GM13976 (cell line): ENCODE measurements around the gene SPATA1.
"Not testable (repeated sequence)": the region's sequence is repeated elsewhere in the genome, so short reads cannot be mapped to it uniquely, and the experiment has no call there.

Source experiments
- DNase-seq: peaks from one replicate; pipeline ENCODE4 v3.0.0; 2012; ENCODE audit warnings: low spot score
- in situ Hi-C: fragments of 300-500 bp; cut with MboI; formaldehyde crosslinking; loops from one replicate; pipeline ENCODE4 v1.12.0; 2022; ENCODE audit warnings: low sequenced_read_pairs, mixed read lengths, inconsistent platforms; ENCODE audit not compliant: unreplicated experiment
- TF ChIP-seq, protein P1 (sequence below): IDR thresholded peaks from 2 replicates; pipeline ENCODE4 v1.5.1; 2012; ENCODE audit warnings: borderline replicate concordance, mild to moderate bottlenecking; ENCODE audit not compliant: insufficient read depth; ENCODE audit errors: extremely low read depth, missing control alignments, control extremely low read depth

Gene SPATA1

DNA sequence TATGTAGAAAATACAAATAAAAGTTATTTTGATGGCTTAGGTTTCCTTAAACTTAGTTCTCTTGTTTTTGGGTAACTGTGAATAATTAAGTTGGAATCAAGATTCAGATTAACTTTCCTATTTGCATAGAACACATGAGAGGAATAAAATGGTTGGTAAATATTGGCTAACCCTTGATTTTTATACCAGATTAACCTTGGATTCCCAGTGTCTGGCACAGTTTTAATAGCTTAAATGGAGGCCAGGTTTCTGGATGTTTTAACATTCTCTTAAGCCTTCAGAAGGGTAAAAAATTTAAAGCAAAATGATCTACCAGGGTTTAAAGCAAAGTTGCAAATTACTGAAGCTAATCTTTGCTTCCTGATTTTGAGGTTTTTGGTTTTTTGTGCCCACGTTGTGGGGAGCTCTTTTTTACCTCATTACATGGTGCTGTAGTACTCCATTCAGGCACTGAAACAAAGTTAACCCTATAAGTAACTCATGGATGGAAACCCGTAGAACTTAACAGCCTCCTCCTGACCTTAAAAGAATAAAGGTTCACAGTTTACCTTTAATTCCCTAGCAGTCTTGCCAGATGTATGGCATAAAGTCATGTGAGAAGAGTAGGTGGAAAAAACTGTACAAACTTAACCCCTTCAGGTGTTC, 8.4 kb upstream of the SPATA1 start:
- no peak for DNase-seq
- TF ChIP-seq, protein P1, sequence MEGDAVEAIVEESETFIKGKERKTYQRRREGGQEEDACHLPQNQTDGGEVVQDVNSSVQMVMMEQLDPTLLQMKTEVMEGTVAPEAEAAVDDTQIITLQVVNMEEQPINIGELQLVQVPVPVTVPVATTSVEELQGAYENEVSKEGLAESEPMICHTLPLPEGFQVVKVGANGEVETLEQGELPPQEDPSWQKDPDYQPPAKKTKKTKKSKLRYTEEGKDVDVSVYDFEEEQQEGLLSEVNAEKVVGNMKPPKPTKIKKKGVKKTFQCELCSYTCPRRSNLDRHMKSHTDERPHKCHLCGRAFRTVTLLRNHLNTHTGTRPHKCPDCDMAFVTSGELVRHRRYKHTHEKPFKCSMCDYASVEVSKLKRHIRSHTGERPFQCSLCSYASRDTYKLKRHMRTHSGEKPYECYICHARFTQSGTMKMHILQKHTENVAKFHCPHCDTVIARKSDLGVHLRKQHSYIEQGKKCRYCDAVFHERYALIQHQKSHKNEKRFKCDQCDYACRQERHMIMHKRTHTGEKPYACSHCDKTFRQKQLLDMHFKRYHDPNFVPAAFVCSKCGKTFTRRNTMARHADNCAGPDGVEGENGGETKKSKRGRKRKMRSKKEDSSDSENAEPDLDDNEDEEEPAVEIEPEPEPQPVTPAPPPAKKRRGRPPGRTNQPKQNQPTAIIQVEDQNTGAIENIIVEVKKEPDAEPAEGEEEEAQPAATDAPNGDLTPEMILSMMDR, result no peak
- in situ Hi-C loops, result no loop called here

DNA sequence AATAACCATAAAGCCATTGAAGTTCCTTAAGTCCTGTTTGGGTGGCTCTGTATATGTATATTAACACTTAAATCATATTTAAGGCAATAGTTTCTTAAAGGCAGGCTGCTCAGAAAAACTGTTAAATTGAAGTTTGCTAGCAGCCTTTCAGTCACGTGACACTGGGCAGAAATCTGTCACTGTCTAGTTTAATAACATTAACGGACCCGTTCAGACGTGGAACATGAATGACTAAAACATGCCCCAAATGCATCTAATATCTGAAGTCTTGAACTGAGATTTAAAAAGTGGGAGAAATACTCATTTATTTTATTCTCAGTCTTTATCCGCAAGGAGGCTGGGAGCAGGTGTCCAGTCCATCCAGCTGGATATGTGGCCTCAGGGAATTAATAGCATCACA, 3.3 kb upstream of the SPATA1 start:
- TF ChIP-seq, protein P1, result no peak
- in situ Hi-C loops, result no loop called here
- DNase-seq, result no peak

DNA sequence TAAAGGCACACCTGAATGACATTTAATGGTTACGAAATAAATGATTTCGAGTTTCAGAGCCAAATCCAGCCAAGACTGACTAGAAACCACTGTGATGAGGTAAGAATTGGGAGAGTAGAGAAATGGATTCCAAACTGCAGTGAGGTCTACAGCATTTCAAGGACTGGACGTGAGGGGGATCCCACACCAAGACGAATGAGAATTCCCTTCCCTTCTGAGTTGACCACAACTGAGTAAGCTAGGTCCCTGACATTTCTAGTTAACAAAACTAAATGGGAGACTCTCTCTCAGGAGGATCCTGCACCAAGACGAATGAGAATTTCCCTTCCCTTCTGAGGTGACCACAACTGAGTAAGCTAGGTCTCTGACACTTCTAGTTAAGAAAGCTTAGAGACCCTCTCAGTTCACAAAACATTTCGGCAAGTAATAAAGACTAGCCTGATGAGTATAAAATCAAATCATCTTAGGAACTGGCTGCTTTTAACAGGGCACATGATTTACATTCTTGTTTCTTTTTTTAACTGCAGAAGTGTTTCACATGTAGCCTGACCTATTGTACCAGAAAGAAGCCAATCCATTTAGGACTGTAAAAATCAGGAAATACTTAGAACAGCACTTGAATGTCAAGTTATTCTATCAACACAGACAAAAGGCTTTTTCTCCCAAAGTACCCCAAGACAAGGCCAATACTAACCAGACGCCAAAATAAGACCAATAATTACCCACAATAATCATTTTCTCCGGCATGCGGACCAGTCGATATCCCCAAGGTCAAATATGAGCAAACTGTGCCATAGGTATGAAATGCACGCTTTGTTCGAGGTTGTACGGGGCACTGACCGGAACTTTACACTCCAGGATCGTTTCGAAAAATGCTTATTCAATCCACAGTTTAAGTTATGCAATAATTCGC, 1.4 kb upstream of the SPATA1 start:
- in situ Hi-C loops, result no loop called here
- TF ChIP-seq, protein P1, result no peak
- no peak for DNase-seq

DNA sequence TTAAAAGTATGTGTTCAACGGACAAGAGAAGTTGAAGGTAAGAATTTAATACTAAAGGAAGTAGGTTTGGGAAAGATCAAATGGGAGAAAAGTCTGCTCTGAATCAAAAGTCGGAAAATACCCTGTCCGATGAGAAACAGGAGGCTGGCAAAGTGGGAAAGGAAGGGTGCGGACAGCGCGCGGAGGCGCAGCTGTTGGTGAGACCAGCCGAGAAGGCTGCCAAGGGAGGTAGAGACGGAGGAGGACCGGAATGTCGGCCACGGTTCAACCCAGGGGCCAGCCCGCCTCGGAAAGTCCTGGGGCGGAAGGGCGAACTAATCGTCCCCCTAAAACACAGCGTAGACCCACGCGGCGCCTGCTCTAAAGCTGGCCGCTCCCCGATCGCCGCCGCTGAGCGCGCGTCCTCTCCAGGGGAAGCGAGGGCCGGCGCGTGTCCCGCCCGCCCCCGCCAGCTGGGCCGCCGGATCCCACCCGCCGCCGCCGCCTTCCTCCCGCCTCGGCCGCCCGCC, 639 bp upstream of the SPATA1 start:
- in situ Hi-C loops, result no loop called here

DNA sequence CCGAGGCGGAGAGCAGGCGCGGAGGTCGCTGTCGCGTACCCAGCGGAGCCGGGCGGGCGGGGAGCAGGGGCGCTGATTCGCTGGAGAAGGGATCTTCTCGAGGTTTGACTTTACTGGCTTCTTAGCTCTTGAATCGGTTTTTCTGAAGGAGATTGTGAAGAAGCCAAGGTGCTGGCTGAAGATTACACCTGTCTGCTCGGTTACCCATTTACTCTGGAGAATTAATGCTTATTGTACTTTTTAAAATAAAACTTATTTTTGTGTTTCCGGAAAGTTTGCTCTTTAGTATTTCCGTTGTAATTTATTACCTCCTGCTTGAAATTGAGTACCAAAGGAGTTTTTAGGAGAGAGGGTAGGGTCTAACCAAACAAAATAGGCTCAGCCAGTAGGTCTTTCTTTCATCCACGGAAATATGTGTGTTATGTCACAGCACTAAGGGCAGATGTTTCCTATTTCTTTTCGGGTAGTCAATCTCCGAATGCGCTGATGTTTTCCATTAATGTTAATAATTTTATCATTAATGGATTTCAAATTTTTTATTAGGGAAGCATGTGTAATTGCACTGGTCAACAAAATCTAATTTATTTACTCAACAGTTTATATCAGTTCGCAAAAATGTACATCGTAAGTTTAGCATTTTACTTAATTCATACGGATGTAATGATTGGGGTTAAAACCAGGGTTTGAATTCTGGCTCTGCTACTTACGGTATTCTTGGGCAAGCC, 705 bp downstream of the SPATA1 start:
- peak; percentile 23 for DNase-seq
- in situ Hi-C loops, result no loop called here
- TF ChIP-seq, protein P1, result no peak

More for the DNA sequence above, 639 bp upstream of the SPATA1 start:
- TF ChIP-seq, protein P1, result no peak
- peak; percentile 78 for DNase-seq

DNA sequence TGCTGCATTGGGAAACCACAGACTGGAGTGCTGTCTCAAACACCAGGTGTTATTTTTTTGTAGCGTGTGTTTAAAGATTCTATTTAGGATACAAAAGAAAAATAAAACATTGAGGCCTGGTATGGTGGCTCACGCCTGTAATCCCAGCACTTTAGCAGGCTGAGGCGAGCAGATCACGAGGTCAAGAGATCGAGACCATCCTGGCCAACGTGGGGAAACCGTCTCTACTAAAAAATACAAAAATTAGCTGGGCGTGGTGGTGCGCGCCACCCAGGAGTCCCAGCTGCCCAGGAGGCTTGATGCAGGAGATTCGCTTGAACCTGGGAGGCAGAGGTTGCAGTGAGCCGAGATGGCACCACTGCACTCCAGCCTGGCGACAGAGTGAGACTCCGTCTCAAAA, 1.7 kb downstream of the SPATA1 start:
- in situ Hi-C loops, DNase-seq: not testable (repeated sequence)

DNA sequence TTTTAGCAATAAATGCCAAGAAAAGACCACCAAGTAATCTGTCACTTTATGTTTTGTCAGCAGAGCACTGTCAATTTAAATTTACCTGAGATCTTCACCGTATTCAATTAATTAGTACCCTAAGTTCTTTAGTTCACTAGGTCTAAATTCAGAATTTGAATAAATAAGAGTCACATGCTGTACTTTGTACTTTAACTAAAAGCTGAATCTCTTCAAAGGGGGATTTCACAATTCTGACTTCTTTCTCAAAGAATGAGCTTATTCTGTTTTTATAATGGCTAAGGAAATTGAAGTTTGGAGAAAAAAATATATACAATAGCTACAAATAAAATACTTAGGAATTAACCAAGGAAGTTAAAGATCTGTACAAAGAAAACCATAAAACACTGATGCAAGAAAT, 2.3 kb downstream of the SPATA1 start:
- TF ChIP-seq, protein P1, result no peak

More for the DNA sequence above, 2.3 kb downstream of the SPATA1 start:
- in situ Hi-C loops, result no loop called here
- DNase-seq, result no peak
